ENCODE measurements around the gene CD74. TPM values are rescaled to one million over a fixed set of nuclear protein-coding genes. Genes with fewer than 3 reads are reported as not detected.
A peak's percentile ranks its signal among the peaks of the same experiment; 100 is the strongest.

Gene CD74
- total RNA-seq, 4 donors from 2014 or later: 118 to 1,231 (median 675) TPM

- intact Hi-C loops (cut with DNase I; ENCODE audit: low total_unique reads): no loop called here
- H3K4me3 ChIP-seq: no peak overlapping the region
- no peak for DNase-seq
- H3K9me3 ChIP-seq: no peaks in the 10 kb centered on the region
- H3K36me3 ChIP-seq: no peaks in the 10 kb centered on the region
- H3K27me3 ChIP-seq: no peaks in the 10 kb centered on the region
- H3K4me1 ChIP-seq: no peaks in the 10 kb centered on the region
- TF ChIP-seq POLR2A (IDR thresholded peaks at IDR 0.05) (no peak), CTCF (IDR thresholded peaks at IDR 0.05) (no peak)
- peak overlapping the region; percentile 29 to 80 for H3K27ac ChIP-seq
Observed at GRCh38 chr5:150408231-150408943, 4.3 kb downstream of the CD74 start.

GRCh38 chr5:150407096-150407720 lies 5.5 kb downstream of the CD74 start:
- Histone ChIP-seq H3K4me3 (no peak overlapping the region), H3K9me3 (no peaks in the 10 kb centered on the region), H3K4me1 (no peaks in the 10 kb centered on the region), H3K27ac (peak overlapping the region in 1 of 2 donors; percentile 80), H3K27me3 (no peaks in the 10 kb centered on the region), H3K36me3 (no peaks in the 10 kb centered on the region)
- DNase-seq: no peak
- intact Hi-C loops (cut with DNase I; ENCODE audit: low total_unique reads): no loop called here
- TF ChIP-seq CTCF (IDR thresholded peaks at IDR 0.05) (no peak), POLR2A (IDR thresholded peaks at IDR 0.05) (no peak)

- no peak overlapping the region for H3K4me3 ChIP-seq
- TF ChIP-seq CTCF (IDR thresholded peaks at IDR 0.05): no peak
- no peak for TF ChIP-seq POLR2A (IDR thresholded peaks at IDR 0.05)
- no peaks in the 10 kb centered on the region for H3K4me1 ChIP-seq
- no peaks in the 10 kb centered on the region for H3K36me3 ChIP-seq
- no peaks in the 10 kb centered on the region for H3K9me3 ChIP-seq
- no peaks in the 10 kb centered on the region for H3K27me3 ChIP-seq
- DNase-seq: no peak
- H3K27ac ChIP-seq: no peak overlapping the region
- intact Hi-C loops (cut with DNase I; ENCODE audit: low total_unique reads): no loop called here
Observed at GRCh38 chr5:150406723-150407095, 6.0 kb downstream of the CD74 start.

GRCh38 chr5:150406103-150406722 lies 6.5 kb downstream of the CD74 start:
- H3K27ac ChIP-seq: no peak overlapping the region
- intact Hi-C loops (cut with DNase I; ENCODE audit: low total_unique reads): no loop called here

More at GRCh38 chr5:150406103-150406722, 6.5 kb downstream of the CD74 start:
- Histone ChIP-seq H3K36me3 (no peaks in the 10 kb centered on the region), H3K4me1 (no peaks in the 10 kb centered on the region), H3K4me3 (no peak overlapping the region), H3K27me3 (no peaks in the 10 kb centered on the region), H3K9me3 (no peaks in the 10 kb centered on the region)
- no peak for TF ChIP-seq POLR2A (IDR thresholded peaks at IDR 0.05)
- no peak for TF ChIP-seq CTCF (IDR thresholded peaks at IDR 0.05)
- DNase-seq: no peak

Measured in uterus (tissue), 4 donors.